Measurements from ENCODE around the gene TXNL4B. TPM values are rescaled to one million over a fixed set of nuclear protein-coding genes. Genes with fewer than 3 reads are reported as not detected.

The TXNL4B gene
- total and polyA plus RNA-seq, 9 of the 15 experiments (the other 6 are each of a cell fraction or from before 2014, with no cell fraction given) = 11.9 to 38.0 (median 22.3) TPM

- TF ChIP-seq IFI16 (CRISPR knock-in tag; IDR thresholded peaks at IDR 0.05) = no peak
- TF ChIP-seq RERE (CRISPR knock-in tag; IDR thresholded peaks at IDR 0.05; ENCODE audit: borderline replicate concordance) = no peak
- TF ChIP-seq MYBL2 (IDR thresholded peaks at IDR 0.05; ENCODE audit: low read depth) = no peak
- no peak for TF ChIP-seq MYBL2 (CRISPR knock-in tag; IDR thresholded peaks at IDR 0.05; ENCODE audit: borderline replicate concordance)
- TF ChIP-seq KLF10 (CRISPR knock-in tag; IDR thresholded peaks at IDR 0.05) = no peak
- peak; percentile 85 to 96 (median 95) for TF ChIP-seq YY1 (IDR thresholded peaks at IDR 0.05; ENCODE audit: borderline replicate concordance in 1 of 3, control insufficient read depth in 1 of 3, extremely low read depth in 1 of 3, insufficient read depth in 3 of 3, insufficient read length in 1 of 3, insufficient replicate concordance in 2 of 3, low read depth in 1 of 3, low read length in 2 of 3)
- peak; percentile 87 for TF ChIP-seq SUPT5H (IDR thresholded peaks at IDR 0.05)
- no peak; the same call in 1 of the 2 replicates for TF ChIP-seq ESRRA (IDR thresholded peaks at IDR 0.05; ENCODE audit: borderline replicate concordance, low read depth)
- no peak for TF ChIP-seq ZNF57 (CRISPR knock-in tag; IDR thresholded peaks at IDR 0.05)
- no peak for TF ChIP-seq BRD9 (IDR thresholded peaks at IDR 0.05; ENCODE audit: low read depth, partially characterized antibody)
- no peak; the same call in 1 of the 2 replicates for TF ChIP-seq KLF13 (tag; IDR thresholded peaks at IDR 0.05; ENCODE audit: borderline replicate concordance, low read depth)
- TF ChIP-seq RCOR1 (IDR thresholded peaks at IDR 0.05; ENCODE audit: borderline replicate concordance in 1 of 2, low read depth in 2 of 2, low read length in 2 of 2) = no peak; a peak in 1 of 4 replicates
- TF ChIP-seq NFIX (CRISPR knock-in tag; IDR thresholded peaks at IDR 0.05; ENCODE audit: low read depth) = no peak
- TF ChIP-seq CBX8 (IDR thresholded peaks at IDR 0.05; ENCODE audit: borderline replicate concordance, extremely low read depth, low read depth, low read length, poor library complexity, severe bottlenecking) = no peak
- no peak for TF ChIP-seq ZNF280A (IDR thresholded peaks at IDR 0.05; ENCODE audit: low read depth, partially characterized antibody)
- TF ChIP-seq SMARCE1 (IDR thresholded peaks at IDR 0.05) = no peak
- no peak for TF ChIP-seq MTA3 (IDR thresholded peaks at IDR 0.05; ENCODE audit: borderline replicate concordance)
- TF ChIP-seq GABPB1 (CRISPR knock-in tag; IDR thresholded peaks at IDR 0.05) = peak; percentile 92
- no peak for TF ChIP-seq GTF2B (IDR thresholded peaks at IDR 0.05; ENCODE audit: extremely low read depth, insufficient read length)
These were observed at the start of gene TXNL4B, which contains the start of gene DHX38 (continued) for GRCh38 chr16:72093448-72094265.
